Suprapubic skin (tissue), 3 donors: ENCODE results near the gene WDR26.

Experiments used
- EP300 ChIP-seq: sonication (generic); formaldehyde crosslinking; IDR thresholded peaks from one replicate; pipeline ENCODE4 v1.6.1; 2017; ENCODE audit warnings: antibody characterized with exemption
- POLR2A ChIP-seq, 2 donors: fragments of 450-650 bp; IDR thresholded peaks; one replicate each; pipeline ENCODE4 v1.6.1; 2017; ENCODE audit warnings: antibody characterized with exemption in 2 of 2, mild to moderate bottlenecking in 2 of 2, moderate library complexity in 2 of 2
- TF ChIP-seq, protein P1 (sequence below), 2 donors: fragments of 200-600 bp in 1 of 2; fragments of 450-650 bp in 1 of 2; sonication (generic) in 1 of 2; IDR thresholded peaks; one replicate each; pipeline ENCODE4 v1.5.1; 2016 to 2019; ENCODE audit warnings: antibody characterized with exemption in 2 of 2, mild to moderate bottlenecking in 1 of 2, moderate library complexity in 1 of 2

- TF ChIP-seq, protein P1, sequence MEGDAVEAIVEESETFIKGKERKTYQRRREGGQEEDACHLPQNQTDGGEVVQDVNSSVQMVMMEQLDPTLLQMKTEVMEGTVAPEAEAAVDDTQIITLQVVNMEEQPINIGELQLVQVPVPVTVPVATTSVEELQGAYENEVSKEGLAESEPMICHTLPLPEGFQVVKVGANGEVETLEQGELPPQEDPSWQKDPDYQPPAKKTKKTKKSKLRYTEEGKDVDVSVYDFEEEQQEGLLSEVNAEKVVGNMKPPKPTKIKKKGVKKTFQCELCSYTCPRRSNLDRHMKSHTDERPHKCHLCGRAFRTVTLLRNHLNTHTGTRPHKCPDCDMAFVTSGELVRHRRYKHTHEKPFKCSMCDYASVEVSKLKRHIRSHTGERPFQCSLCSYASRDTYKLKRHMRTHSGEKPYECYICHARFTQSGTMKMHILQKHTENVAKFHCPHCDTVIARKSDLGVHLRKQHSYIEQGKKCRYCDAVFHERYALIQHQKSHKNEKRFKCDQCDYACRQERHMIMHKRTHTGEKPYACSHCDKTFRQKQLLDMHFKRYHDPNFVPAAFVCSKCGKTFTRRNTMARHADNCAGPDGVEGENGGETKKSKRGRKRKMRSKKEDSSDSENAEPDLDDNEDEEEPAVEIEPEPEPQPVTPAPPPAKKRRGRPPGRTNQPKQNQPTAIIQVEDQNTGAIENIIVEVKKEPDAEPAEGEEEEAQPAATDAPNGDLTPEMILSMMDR (IDR thresholded peaks at IDR 0.05), result no peak
- TF ChIP-seq POLR2A (IDR thresholded peaks at IDR 0.05) (no peak), EP300 (no peak)
Observed at GRCh38 chr1:224381880-224382548, 52.6 kb downstream of the WDR26 start.
